Effector memory CD8-positive, alpha-beta T cell (primary cell): ENCODE data around the gene ZNF181.

Source experiments
- ATAC-seq: fragments of 150-1000 bp; cut with Tn5 transposase; replicated peaks from 2 replicates; pipeline ENCODE4 v1.10.0; 2021; ENCODE audit warnings: mild to moderate bottlenecking, moderate library complexity
- DNase-seq, 3 experiments: peaks; one replicate each; pipeline ENCODE4 v3.0.0; 2021
- H3K27ac Mint-ChIP-seq, 2 donors: one replicate each; pipeline ENCODE4 v1.8.0; 2022; ENCODE audit warnings: mild to moderate bottlenecking in 2 of 2, mixed read lengths in 2 of 2, moderate library complexity in 2 of 2
- H3K27me3 Mint-ChIP-seq, 2 donors: one replicate each; pipeline ENCODE4 v1.8.0; 2022; ENCODE audit warnings: mixed read lengths in 2 of 2
- H3K36me3 Mint-ChIP-seq: one replicate; pipeline ENCODE4 v1.8.0; 2022; ENCODE audit warnings: mild to moderate bottlenecking, moderate library complexity, mixed read lengths; ENCODE audit not compliant: insufficient read depth
- H3K4me1 Mint-ChIP-seq, 2 donors: one replicate each; pipeline ENCODE4 v1.8.0; 2022; ENCODE audit warnings: low read depth in 2 of 2, mixed read lengths in 2 of 2
- H3K4me3 Mint-ChIP-seq, 2 donors: one replicate each; pipeline ENCODE4 v1.8.0; 2022; ENCODE audit warnings: mild to moderate bottlenecking in 2 of 2, mixed read lengths in 2 of 2, moderate library complexity in 2 of 2
- H3K9me3 Mint-ChIP-seq, 2 donors: one replicate each; pipeline ENCODE4 v1.8.0; 2022; ENCODE audit warnings: mixed read lengths in 2 of 2

The ZNF181 gene

GRCh38 chr19:34773555-34773864 lies 39.5 kb downstream of the ZNF181 start:
- Mint-ChIP-seq H3K27me3 (peaks cover 5 to 9% of the 10 kb centered on the region in 2 donors), H3K36me3 (peaks cover 7% of the 10 kb centered on the region), H3K27ac (no peak overlapping the region), H3K9me3 (no peaks in the 10 kb centered on the region), H3K4me1 (peaks cover 14 to 15% of the 10 kb centered on the region in 2 donors), H3K4me3 (peak overlapping the region; percentile 85 to 86)
- no peak for ATAC-seq
- no peak for DNase-seq

GRCh38 chr19:34774857-34775256 lies 40.8 kb downstream of the ZNF181 start:
- Mint-ChIP-seq H3K4me3 (no peak overlapping the region), H3K4me1 (peaks cover 14 to 15% of the 10 kb centered on the region in 2 donors), H3K9me3 (no peaks in the 10 kb centered on the region), H3K27ac (no peak overlapping the region), H3K27me3 (peaks cover 5 to 9% of the 10 kb centered on the region in 2 donors), H3K36me3 (peaks cover 7% of the 10 kb centered on the region)
- DNase-seq: no peak
- no peak for ATAC-seq

- no peak overlapping the region for H3K4me3 Mint-ChIP-seq
These were observed 44.3 kb downstream of the ZNF181 start for GRCh38 chr19:34778342-34778741.

GRCh38 chr19:34779652-34780051 lies 45.6 kb downstream of the ZNF181 start:
- H3K9me3 Mint-ChIP-seq: peaks cover 0 to 3% of the 10 kb centered on the region in 2 donors
- H3K36me3 Mint-ChIP-seq: no peaks in the 10 kb centered on the region
- peak overlapping the region in 1 of 2 donors; percentile 49 for H3K27ac Mint-ChIP-seq
- DNase-seq: no peak
- no peak for ATAC-seq
- H3K27me3 Mint-ChIP-seq: peaks cover 5 to 9% of the 10 kb centered on the region in 2 donors
- H3K4me3 Mint-ChIP-seq: no peak overlapping the region
- H3K4me1 Mint-ChIP-seq: no peaks in the 10 kb centered on the region

More at GRCh38 chr19:34778342-34778741, 44.3 kb downstream of the ZNF181 start:
- Mint-ChIP-seq H3K27ac (no peak overlapping the region), H3K9me3 (no peaks in the 10 kb centered on the region), H3K36me3 (no peaks in the 10 kb centered on the region), H3K27me3 (peaks cover 5 to 9% of the 10 kb centered on the region in 2 donors), H3K4me1 (peaks cover 0 to under 1% of the 10 kb centered on the region in 2 donors)
- no peak for DNase-seq
- ATAC-seq: no peak

GRCh38 chr19:34786236-34786635 lies 52.2 kb downstream of the ZNF181 start:
- Mint-ChIP-seq H3K4me1 (no peaks in the 10 kb centered on the region), H3K27ac (no peak overlapping the region), H3K36me3 (no peaks in the 10 kb centered on the region), H3K27me3 (no peaks in the 10 kb centered on the region), H3K9me3 (peaks cover 0 to 7% of the 10 kb centered on the region in 2 donors), H3K4me3 (no peak overlapping the region)
- DNase-seq (no peak), ATAC-seq (no peak)

GRCh38 chr19:34787059-34787824 lies 53.2 kb downstream of the ZNF181 start:
- ATAC-seq (no peak), DNase-seq (no peak)
- Mint-ChIP-seq H3K27me3 (no peaks in the 10 kb centered on the region), H3K4me1 (no peaks in the 10 kb centered on the region), H3K4me3 (no peak overlapping the region), H3K27ac (no peak overlapping the region), H3K9me3 (peaks cover 0 to 7% of the 10 kb centered on the region in 2 donors), H3K36me3 (no peaks in the 10 kb centered on the region)

- Mint-ChIP-seq H3K36me3 (no peaks in the 10 kb centered on the region), H3K27me3 (no peaks in the 10 kb centered on the region), H3K27ac (no peak overlapping the region), H3K9me3 (peaks cover 0 to 7% of the 10 kb centered on the region in 2 donors), H3K4me1 (peaks cover 3 to 4% of the 10 kb centered on the region in 2 donors), H3K4me3 (no peak overlapping the region)
- DNase-seq: no peak
- ATAC-seq: no peak
These were observed 54.0 kb downstream of the ZNF181 start for GRCh38 chr19:34788074-34788473.

GRCh38 chr19:34793565-34793964 lies 59.5 kb downstream of the ZNF181 start:
- Mint-ChIP-seq H3K36me3 (no peaks in the 10 kb centered on the region), H3K27ac (peak overlapping the region; percentile 86 to 88), H3K9me3 (no peaks in the 10 kb centered on the region), H3K27me3 (no peaks in the 10 kb centered on the region), H3K4me1 (peaks cover 13 to 19% of the 10 kb centered on the region in 2 donors), H3K4me3 (peak overlapping the region; percentile 49 to 50)
- ATAC-seq: no peak
- no peak for DNase-seq

- DNase-seq: no peak
- no peak for ATAC-seq
- Mint-ChIP-seq H3K9me3 (no peaks in the 10 kb centered on the region), H3K4me1 (peaks cover 13 to 19% of the 10 kb centered on the region in 2 donors), H3K27me3 (no peaks in the 10 kb centered on the region), H3K27ac (peak overlapping the region; percentile 86 to 88), H3K4me3 (peak overlapping the region; percentile 49 to 50), H3K36me3 (no peaks in the 10 kb centered on the region)
These were observed 60.3 kb downstream of the ZNF181 start for GRCh38 chr19:34794066-34794960.
